PFSK-1 (cell line): ENCODE measurements around the gene NFE2L2.

Experiments
- FOXP2 ChIP-seq: optimal IDR thresholded peaks from 2 replicates; pipeline ENCODE3; 2011; ENCODE audit warnings: borderline replicate concordance, control low read depth, inconsistent platforms; ENCODE audit not compliant: insufficient read depth; ENCODE audit errors: extremely low read length, extremely low read depth
- POLR2AphosphoS5 ChIP-seq: IDR thresholded peaks from 2 replicates; pipeline ENCODE4 v1.6.1; 2012; ENCODE audit warnings: low read depth, mild to moderate bottlenecking, control low read depth, low read length, moderate library complexity
- SIN3A ChIP-seq: IDR thresholded peaks from 2 replicates; pipeline ENCODE4 v1.6.1; 2012; ENCODE audit warnings: mild to moderate bottlenecking, low read length, moderate library complexity, borderline replicate concordance; ENCODE audit not compliant: insufficient read depth
- TAF1 ChIP-seq: IDR thresholded peaks from 2 replicates; pipeline ENCODE4 v1.6.1; 2012; ENCODE audit warnings: low read length, control low read depth, borderline replicate concordance; ENCODE audit not compliant: insufficient read depth
- TF ChIP-seq, protein P1 (sequence below), 2 experiments: IDR thresholded peaks; 2 replicates each; pipeline versions ENCODE4 v1.6.1 to v1.8.0; 2011 to 2012; ENCODE audit warnings: low read depth in 2 of 2, low read length in 2 of 2, control low read depth in 1 of 2, inconsistent platforms in 1 of 2, mild to moderate bottlenecking in 1 of 2, moderate library complexity in 1 of 2; ENCODE audit not compliant: insufficient read depth in 1 of 2

Gene NFE2L2

DNA sequence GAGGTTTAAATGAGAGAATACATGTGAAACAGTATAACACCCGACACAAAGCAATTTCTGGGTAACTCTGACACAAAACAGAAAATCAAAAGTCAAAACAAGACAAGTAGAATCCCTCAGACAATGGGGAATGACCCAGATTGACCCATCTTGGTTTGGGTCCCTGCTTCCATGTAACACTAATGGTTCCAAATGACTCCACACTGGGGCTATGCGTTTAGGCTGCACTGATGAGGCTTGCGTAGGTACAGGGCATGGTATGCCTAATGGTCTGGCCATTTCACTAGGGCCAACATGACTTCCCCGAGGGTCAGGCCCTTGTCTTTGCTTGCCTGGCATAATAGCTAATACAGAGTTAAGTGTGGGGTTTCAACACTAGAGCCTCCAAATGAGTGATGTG lies 27.2 kb upstream of the NFE2L2 start:
- TF ChIP-seq FOXP2: no peak
- TF ChIP-seq, protein P1, sequence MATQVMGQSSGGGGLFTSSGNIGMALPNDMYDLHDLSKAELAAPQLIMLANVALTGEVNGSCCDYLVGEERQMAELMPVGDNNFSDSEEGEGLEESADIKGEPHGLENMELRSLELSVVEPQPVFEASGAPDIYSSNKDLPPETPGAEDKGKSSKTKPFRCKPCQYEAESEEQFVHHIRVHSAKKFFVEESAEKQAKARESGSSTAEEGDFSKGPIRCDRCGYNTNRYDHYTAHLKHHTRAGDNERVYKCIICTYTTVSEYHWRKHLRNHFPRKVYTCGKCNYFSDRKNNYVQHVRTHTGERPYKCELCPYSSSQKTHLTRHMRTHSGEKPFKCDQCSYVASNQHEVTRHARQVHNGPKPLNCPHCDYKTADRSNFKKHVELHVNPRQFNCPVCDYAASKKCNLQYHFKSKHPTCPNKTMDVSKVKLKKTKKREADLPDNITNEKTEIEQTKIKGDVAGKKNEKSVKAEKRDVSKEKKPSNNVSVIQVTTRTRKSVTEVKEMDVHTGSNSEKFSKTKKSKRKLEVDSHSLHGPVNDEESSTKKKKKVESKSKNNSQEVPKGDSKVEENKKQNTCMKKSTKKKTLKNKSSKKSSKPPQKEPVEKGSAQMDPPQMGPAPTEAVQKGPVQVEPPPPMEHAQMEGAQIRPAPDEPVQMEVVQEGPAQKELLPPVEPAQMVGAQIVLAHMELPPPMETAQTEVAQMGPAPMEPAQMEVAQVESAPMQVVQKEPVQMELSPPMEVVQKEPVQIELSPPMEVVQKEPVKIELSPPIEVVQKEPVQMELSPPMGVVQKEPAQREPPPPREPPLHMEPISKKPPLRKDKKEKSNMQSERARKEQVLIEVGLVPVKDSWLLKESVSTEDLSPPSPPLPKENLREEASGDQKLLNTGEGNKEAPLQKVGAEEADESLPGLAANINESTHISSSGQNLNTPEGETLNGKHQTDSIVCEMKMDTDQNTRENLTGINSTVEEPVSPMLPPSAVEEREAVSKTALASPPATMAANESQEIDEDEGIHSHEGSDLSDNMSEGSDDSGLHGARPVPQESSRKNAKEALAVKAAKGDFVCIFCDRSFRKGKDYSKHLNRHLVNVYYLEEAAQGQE (IDR thresholded peaks at IDR 0.05; ENCODE audit: insufficient read depth in 1 of 2, low read depth in 2 of 2, low read length in 2 of 2): no peak

DNA sequence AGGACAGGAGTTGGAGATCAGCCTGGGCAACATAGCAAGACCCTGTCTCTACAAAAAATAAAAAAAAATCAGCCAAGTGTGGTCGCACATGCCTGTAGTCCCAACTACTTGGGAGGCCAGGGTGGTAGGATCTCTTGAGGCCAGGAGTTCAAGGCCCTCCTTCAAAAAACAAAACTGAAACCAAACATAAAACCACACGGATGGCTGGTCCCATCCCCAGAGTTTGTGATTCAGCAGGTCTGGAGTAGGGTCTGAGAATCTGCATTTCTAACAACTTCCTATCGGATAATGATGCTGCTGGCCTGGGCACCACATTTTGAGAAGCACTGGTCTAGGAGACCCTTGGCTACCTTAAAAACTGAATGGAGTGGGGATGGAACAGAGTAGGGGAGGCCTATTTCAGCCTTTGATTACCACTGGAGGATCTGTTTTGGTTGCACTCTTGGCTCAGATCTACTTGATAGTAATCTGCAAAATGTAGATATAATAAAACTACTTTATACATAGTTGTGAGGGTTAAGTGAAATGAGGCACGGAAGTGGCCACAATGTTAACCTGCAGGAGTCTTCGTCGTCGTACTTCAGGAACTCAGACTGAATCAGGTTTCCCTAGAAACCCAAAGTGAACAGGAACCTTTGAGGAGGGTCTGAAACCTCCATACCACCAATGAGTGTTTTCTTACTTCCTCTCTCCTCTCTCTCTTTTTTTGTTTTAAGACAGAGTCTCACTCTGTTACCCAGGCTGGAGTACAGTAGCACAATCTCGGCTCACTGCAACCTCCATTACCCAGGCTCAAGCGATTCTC lies 25.5 kb upstream of the NFE2L2 start:
- TF ChIP-seq SIN3A (no peak), POLR2AphosphoS5 (no peak), TAF1 (no peak), FOXP2 (no peak)
- TF ChIP-seq, protein P1 (IDR thresholded peaks at IDR 0.05; ENCODE audit: insufficient read depth in 1 of 2, low read depth in 2 of 2, low read length in 2 of 2): no peak

DNA sequence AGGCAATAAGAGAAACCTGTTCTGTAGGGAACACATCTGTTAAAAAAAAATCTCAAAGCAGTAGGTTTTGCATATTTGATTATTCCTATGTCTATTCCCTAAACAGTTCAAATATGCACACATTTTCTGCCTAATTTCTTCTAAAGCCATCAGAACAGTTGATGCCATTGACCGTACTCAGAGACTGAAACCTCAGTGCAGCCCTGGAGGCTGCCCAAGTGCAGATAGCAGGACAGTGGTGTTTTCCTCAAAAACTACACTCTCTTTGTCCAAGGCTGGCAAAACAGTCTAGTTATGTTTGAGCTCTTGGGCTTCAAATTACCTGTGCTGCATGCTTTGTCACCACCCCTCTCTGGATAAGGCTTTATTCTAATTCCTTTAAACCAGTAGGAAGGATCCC lies 23.3 kb upstream of the NFE2L2 start:
- no peak for TF ChIP-seq POLR2AphosphoS5
- TF ChIP-seq SIN3A: no peak

DNA sequence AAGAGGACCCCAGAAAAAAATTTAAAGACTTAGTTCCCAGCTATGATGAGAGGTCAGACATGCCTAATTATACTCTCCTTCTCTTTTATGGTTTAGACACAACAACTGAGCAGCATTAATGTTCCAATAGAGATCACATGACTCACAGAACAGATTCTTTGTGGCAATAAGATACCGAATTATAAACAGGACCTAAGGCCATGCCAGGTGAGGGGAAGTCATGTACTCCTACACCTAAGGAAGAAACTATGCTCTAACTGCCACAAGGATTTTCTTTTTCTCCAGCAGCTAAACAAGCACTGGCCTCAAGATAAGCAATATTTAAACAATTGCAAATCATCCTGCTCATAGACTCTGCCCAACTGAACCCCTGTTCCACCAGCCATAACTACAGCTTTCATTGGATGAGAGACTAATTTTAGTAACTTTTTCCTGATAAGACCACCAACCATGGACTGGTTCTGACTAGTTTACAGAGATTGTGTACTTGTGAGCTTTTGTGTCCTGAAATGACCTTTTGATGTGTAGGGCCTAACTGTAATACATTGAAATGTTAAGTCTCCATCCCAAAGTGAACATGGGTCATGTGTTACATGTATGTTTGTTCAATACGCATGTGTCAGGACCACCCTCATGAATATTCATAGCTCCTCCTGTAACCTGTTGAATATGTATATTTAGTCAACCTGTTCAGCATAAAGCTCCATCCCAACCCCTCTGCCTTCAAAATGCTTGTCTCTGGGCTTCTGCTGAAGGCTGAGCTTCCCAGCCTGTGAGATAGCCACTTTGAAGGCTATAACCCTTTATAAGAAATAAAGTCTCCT lies 21.6 kb upstream of the NFE2L2 start:
- TF ChIP-seq POLR2AphosphoS5 (no peak), SIN3A (no peak), FOXP2 (no peak), TAF1 (no peak)
- TF ChIP-seq, protein P1 (IDR thresholded peaks at IDR 0.05; ENCODE audit: insufficient read depth in 1 of 2, low read depth in 2 of 2, low read length in 2 of 2): no peak

DNA sequence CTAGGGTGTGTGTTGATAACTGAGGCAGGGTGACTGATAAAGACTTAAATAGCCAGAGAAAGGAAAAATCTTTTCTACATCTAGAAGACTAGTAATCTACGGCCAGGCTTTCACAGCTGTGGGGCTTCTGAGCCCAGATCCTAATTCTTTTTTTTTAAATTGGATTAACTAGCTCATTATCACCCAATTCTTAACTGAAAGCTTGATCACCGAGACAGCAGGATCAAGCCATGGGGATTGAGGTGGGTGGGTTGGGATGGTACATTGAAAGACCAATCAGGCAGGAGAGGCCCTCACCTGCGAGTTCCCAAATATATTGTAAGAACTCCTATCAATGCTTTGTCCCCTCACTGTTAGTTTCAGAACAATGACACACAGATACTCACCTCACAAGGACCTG lies 20.0 kb upstream of the NFE2L2 start:
- TF ChIP-seq FOXP2 (no peak), SIN3A (no peak), POLR2AphosphoS5 (no peak), TAF1 (no peak)
- TF ChIP-seq, protein P1 (IDR thresholded peaks at IDR 0.05; ENCODE audit: insufficient read depth in 1 of 2, low read depth in 2 of 2, low read length in 2 of 2): no peak
